Activated naive CD8-positive, alpha-beta T cell treated with anti-CD3 and anti-CD28 coated beads for 36 hours (primary cell): ENCODE results near the gene SLC6A3. TPM values are rescaled to one million over a fixed set of nuclear protein-coding genes. Genes with fewer than 3 reads are reported as not detected.
"Not testable (repeated sequence)": the region's sequence is repeated elsewhere in the genome, so short reads cannot be mapped to it uniquely, and the experiment has no call there.

Experiments
- DNase-seq: peaks from one replicate; pipeline ENCODE4 v3.0.0; 2021
- H3K27ac Mint-ChIP-seq: one replicate; pipeline ENCODE4 v1.8.0; 2022; ENCODE audit warnings: mild to moderate bottlenecking, moderate library complexity, mixed read lengths
- H3K27me3 Mint-ChIP-seq: one replicate; pipeline ENCODE4 v1.8.0; 2022; ENCODE audit warnings: mild to moderate bottlenecking, mixed read lengths
- H3K36me3 Mint-ChIP-seq: one replicate; pipeline ENCODE4 v1.8.0; 2021; ENCODE audit warnings: mild to moderate bottlenecking, mixed read lengths
- H3K4me1 Mint-ChIP-seq: one replicate; pipeline ENCODE4 v1.8.0; 2021; ENCODE audit warnings: mixed read lengths
- H3K4me3 Mint-ChIP-seq: one replicate; pipeline ENCODE4 v1.8.0; 2022; ENCODE audit warnings: mild to moderate bottlenecking, moderate library complexity, mixed read lengths
- H3K9me3 Mint-ChIP-seq: one replicate; pipeline ENCODE4 v1.8.0; 2022; ENCODE audit warnings: mixed read lengths
- total RNA-seq, 2 experiments: library from RNA; stranded (reverse); gene quantifications; one replicate each; pipeline ENCODE4 v1.2.3, GENCODE V29; 2021

SLC6A3 gene
- total RNA-seq, 2 experiments from 2014 or later: not detected

DNA sequence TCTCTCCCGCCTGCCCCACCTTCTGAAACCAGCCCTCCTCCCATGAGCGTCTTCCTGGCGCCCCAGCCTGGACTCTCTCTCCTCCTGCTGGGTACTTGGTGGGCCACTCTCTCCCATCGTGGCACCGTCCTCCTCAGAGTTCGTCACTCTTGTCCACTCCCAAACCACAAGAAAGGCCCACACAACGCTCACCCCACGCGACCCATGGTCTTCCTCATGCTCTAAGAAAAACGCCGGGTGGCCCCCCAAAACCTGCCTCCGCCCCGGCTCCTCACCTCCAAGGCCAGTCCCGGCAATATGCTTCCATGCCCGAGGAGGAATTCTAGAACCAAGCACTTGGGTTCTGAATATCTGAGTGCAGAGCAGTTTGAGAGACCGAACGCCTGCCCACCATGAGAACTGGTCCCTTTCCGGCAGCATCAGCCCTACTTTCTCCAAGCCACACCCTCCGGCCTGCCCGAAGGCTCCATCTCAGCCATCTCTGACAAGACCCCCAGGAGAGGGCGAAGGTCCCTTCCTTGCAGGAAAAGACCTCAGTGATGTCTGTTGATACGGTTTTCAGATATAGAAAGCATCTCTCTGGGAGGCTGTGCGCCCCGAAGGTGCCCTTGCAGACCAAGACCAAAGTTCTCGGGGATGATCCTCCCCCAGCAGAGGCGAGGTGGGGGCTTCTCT lies 15.0 kb downstream of the SLC6A3 start:
- no peak for DNase-seq
- Mint-ChIP-seq H3K4me1 (no peaks in the 10 kb centered on the region), H3K4me3 (no peak overlapping the region), H3K36me3 (peaks cover 2% of the 10 kb centered on the region), H3K9me3 (peaks cover 18% of the 10 kb centered on the region), H3K27me3 (no peaks in the 10 kb centered on the region), H3K27ac (no peak overlapping the region)

DNA sequence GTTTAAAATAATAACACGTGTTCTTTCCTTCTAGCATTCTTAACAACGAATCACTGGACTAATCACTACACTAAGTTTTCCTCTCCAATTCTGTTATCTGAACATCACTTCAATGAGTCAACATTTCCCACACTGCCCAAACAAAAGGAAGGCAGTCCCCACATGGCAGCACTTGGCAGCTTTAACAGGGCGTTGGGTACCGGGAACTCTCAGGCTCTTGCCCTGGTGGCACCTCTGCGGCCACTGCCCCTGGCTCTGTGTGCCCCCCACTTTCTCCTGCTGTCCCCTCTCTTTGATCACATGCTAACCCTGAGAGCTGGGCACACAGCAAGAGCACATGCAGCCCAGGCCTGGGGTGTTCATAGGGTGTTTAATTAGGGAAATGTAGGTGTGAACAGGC lies 15.7 kb downstream of the SLC6A3 start:
- no peak overlapping the region for H3K4me3 Mint-ChIP-seq
- peaks cover 18% of the 10 kb centered on the region for H3K9me3 Mint-ChIP-seq
- H3K36me3 Mint-ChIP-seq: peaks cover 4% of the 10 kb centered on the region
- H3K27ac Mint-ChIP-seq: no peak overlapping the region
- DNase-seq: no peak
- no peaks in the 10 kb centered on the region for H3K27me3 Mint-ChIP-seq
- H3K4me1 Mint-ChIP-seq: no peaks in the 10 kb centered on the region

GRCh38 chr5:1429066-1429465 lies 16.2 kb downstream of the SLC6A3 start:
- Mint-ChIP-seq H3K27ac (no peak overlapping the region), H3K4me3 (no peak overlapping the region), H3K4me1 (no peaks in the 10 kb centered on the region), H3K9me3 (peaks cover 18% of the 10 kb centered on the region), H3K27me3 (no peaks in the 10 kb centered on the region), H3K36me3 (peaks cover 4% of the 10 kb centered on the region)
- DNase-seq: no peak

DNA sequence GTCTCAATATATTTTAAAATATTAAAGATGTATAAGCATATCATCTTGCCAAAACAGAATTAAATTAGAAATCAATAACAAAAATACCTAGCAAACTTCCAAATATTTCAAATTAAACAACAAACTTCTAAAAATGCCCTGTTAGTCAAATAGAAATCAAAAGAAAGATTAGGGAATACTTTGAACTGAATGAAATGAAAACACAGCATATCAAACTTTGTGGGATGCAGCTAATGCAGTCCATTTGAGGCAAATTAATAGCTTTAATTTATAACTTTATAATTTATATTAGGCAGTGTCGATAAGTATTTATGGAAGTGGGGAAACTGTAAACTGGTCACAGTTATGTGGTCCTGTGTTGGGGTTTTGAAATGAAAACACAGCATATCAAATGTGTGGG lies 17.1 kb downstream of the SLC6A3 start:
- peaks cover 4% of the 10 kb centered on the region for H3K36me3 Mint-ChIP-seq
- DNase-seq: no peak
- H3K4me3 Mint-ChIP-seq: no peak overlapping the region
- no peaks in the 10 kb centered on the region for H3K4me1 Mint-ChIP-seq
- peaks cover 18% of the 10 kb centered on the region for H3K9me3 Mint-ChIP-seq
- H3K27ac Mint-ChIP-seq: no peak overlapping the region
- no peaks in the 10 kb centered on the region for H3K27me3 Mint-ChIP-seq

- Mint-ChIP-seq H3K27ac (no peak overlapping the region), H3K4me1 (no peaks in the 10 kb centered on the region), H3K9me3 (peaks cover 18% of the 10 kb centered on the region), H3K27me3 (no peaks in the 10 kb centered on the region), H3K4me3 (no peak overlapping the region), H3K36me3 (peaks cover 4% of the 10 kb centered on the region)
- no peak for DNase-seq
Observed at GRCh38 chr5:1424716-1425115, 20.5 kb downstream of the SLC6A3 start.

DNA sequence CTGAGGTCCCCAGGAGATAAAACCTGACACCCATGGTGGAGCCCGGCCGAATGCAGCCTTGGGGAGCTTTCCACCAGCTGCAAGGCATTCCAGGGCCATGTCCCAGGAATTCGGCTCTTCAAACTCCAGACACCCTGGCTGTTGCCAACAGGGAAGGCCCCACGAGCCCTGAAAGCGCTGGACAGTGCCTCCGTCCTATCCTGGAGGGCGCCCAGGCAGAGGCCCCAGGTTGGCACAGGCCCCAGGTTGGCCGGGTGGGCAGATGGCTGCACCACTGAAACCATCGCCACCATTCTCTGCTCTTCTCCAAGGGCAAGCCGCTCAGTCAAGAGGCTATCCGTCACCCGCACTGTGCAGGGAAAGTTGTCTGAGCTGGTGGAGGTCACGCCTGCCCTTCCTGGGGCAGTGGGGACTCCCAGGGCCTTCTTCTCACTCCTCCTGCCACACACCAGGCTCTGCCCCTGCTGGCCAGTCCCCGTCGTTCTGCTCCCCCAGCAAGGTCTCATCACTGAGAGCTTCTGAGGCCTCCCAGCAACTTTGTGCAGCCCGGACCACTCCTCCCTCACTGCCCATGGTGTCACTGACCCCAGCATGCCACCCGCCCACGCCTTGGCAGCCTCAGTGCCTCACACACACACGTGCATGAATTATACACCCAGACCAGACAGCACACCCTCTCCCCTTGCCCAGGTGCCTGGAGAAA lies 21.2 kb downstream of the SLC6A3 start:
- Mint-ChIP-seq H3K4me3 (no peak overlapping the region), H3K36me3 (peaks cover 2% of the 10 kb centered on the region), H3K27me3 (no peaks in the 10 kb centered on the region), H3K4me1 (no peaks in the 10 kb centered on the region), H3K9me3 (peaks cover 15% of the 10 kb centered on the region), H3K27ac (no peak overlapping the region)
- no peak for DNase-seq

- H3K27ac Mint-ChIP-seq, H3K36me3 Mint-ChIP-seq, H3K27me3 Mint-ChIP-seq, H3K9me3 Mint-ChIP-seq, H3K4me3 Mint-ChIP-seq, H3K4me1 Mint-ChIP-seq, DNase-seq: not testable (repeated sequence)
Observed at GRCh38 chr5:1422522-1422921, 22.7 kb downstream of the SLC6A3 start.

- DNase-seq: no peak
- H3K4me1 Mint-ChIP-seq: no peaks in the 10 kb centered on the region
- no peaks in the 10 kb centered on the region for H3K27me3 Mint-ChIP-seq
- H3K9me3 Mint-ChIP-seq: peaks cover 3% of the 10 kb centered on the region
- H3K36me3 Mint-ChIP-seq: peaks cover 2% of the 10 kb centered on the region
- no peak overlapping the region for H3K27ac Mint-ChIP-seq
- H3K4me3 Mint-ChIP-seq: no peak overlapping the region
Observed at GRCh38 chr5:1421521-1422341, 23.5 kb downstream of the SLC6A3 start.

DNA sequence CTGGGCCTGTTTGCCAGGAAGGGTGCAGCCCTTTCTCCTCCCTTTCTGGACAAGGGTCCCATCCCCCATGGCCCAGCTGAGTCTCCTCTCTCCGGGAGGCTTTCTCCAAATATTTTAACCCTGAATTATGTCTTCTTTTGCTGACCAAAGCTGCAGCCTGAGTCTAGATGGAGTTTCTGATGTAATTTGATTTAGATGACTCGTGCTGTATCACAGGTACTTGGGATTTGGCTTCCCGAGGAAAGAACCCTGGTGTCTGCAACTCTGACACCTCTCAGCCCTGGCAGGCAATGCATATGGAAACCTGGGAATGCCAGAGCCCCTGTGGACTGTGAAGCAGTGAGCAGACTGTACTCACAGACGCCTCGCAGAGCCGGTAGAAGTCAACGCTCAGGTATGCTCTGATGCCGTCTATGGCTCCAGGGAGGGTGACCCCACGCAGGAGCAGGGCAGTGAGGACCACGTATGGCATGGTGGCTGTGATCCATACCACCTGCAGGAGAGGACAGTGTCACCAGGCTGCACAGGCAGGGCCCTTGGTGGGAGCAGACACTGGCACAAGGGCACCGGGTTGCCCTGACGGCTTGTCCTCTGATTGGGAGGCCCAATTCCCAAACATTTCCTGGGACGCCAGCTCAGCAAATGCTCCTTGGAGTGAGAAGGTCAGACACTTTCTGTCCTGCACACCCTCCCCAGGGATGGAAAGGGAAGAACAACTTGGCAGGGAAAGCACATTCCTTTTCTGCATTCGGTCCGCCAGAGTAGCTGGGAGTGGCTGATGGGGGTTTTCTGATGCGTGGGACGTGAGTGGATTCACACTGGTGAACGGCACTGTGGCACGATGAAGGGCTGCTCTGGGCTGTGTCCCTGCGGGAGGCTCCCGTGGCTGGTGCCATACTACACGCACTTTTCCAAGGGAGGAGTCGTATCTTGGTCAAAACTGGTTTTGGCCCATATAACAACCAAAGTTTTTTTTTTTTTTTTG lies 24.7 kb downstream of the SLC6A3 start:
- H3K4me1 Mint-ChIP-seq: no peaks in the 10 kb centered on the region
- no peak overlapping the region for H3K27ac Mint-ChIP-seq
- H3K36me3 Mint-ChIP-seq: peaks cover 2% of the 10 kb centered on the region
- no peaks in the 10 kb centered on the region for H3K9me3 Mint-ChIP-seq
- H3K27me3 Mint-ChIP-seq: no peaks in the 10 kb centered on the region
- no peak overlapping the region for H3K4me3 Mint-ChIP-seq
- no peak for DNase-seq

DNA sequence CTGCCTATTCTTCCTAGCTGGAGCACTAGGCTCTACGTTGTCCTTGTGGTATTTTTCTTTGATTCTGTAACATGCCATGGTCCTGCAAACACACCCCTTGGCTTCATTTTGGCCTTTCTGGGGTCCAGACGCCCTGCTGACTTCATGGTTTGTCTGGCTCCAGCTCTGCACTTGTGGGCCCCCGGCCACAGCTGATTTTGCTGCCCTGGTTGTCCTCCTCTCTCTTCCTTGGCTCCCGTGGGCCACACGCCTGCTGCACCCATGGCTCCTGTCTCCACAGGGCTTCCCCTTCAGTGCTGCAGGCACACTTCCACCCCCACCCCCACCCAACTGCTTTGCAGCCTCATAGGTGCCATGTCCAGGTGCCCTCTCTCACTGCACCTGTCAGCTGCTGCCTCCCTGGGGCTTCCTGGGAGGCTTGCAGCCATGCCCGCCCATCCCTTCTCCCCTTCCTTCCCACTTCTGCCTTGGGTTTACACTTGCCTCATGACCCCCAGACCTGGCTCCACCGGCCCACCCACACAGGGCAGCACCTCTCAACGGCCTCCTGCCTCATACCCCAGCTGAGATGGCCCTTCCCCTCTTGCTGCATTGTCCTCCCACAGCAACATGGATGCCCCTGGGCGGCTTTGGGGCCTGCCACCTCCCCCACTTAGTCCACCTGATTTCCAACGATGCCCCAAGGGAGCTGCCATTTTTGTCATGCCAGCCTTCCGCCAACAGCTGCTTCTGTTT lies 25.6 kb downstream of the SLC6A3 start:
- Mint-ChIP-seq H3K27ac (no peak overlapping the region), H3K36me3 (no peaks in the 10 kb centered on the region), H3K9me3 (no peaks in the 10 kb centered on the region), H3K4me3 (no peak overlapping the region), H3K4me1 (no peaks in the 10 kb centered on the region), H3K27me3 (no peaks in the 10 kb centered on the region)
- DNase-seq: no peak

DNA sequence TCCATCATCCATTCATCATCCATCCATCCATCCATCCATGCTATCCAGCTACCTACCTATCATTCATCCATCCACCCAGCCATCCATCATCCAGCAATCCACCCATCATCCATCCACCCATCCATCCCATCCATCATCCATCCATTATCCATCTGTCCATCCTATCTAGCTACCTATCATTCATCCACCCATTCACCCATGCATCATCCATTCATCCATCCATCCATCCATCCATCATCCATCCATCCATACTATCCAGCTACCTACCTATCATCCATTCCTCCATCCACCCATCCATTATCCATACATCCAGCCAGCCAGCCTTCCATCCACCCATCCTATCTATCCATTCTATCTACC lies 26.3 kb downstream of the SLC6A3 start:
- no peak for DNase-seq
- Mint-ChIP-seq H3K36me3 (no peaks in the 10 kb centered on the region), H3K4me3 (no peak overlapping the region), H3K4me1 (no peaks in the 10 kb centered on the region), H3K27ac (no peak overlapping the region), H3K27me3 (no peaks in the 10 kb centered on the region), H3K9me3 (no peaks in the 10 kb centered on the region)

DNA sequence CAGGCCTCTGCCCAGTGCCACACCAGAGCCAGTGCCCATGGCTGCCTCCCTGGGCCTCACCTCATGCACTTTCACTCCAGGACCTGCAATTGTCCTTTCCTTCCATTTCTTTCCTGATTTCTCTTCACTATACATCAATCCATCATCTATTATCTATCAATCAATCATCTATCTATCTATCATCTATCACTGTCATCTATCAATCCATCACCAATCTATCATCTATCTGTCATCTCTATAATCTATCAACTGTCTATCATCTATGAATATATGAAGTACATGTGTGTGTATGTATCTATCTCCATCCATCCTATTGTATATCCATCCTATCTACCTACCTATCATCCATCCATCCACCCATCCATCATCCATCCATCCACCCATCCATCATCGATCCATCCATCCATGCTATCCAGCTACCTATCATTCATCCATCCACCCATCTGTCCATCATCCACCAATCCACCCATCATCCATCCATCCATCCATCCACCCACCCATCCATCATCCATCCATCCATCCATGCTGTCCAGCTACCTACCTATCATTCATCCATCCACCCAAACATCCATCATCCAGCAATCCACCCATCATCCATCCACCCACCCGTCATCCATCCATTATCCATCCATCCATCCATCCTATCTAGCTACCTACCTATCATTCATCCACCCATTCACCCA lies 26.9 kb downstream of the SLC6A3 start:
- DNase-seq: no peak

DNA sequence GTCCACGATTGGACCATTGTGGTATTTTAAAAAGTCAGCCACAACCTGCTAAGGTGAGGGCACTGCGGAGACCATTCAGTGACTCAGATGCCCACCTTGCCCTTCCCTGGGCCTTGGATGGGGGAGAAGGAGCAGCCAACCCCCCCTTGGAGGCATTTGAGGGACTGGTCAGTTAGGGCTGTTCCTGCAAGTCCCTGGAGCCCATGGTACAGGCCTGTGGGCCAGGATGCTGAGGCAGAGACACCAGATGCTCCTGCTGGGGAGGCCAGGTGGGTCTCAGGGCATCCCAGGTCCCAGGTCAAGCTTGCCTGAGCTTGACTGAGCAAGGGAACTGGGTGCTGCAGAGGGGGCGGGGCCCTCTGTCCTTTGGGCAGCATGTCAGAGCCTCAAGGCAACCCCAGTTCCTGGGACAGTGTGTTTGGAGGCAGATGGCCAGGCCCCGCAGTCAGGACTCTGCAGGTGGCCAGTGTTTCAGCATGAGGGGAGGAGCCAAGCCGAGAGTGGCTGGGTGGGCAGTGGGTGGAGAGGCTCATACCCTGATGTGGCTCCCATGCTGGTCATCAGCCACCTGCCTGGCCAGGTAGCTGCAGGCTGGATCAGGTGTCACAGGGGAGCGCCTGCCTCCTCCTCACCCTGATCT lies 27.5 kb downstream of the SLC6A3 start:
- Mint-ChIP-seq H3K36me3 (no peaks in the 10 kb centered on the region), H3K27me3 (no peaks in the 10 kb centered on the region), H3K27ac (no peak overlapping the region), H3K4me3 (no peak overlapping the region), H3K9me3 (no peaks in the 10 kb centered on the region), H3K4me1 (no peaks in the 10 kb centered on the region)
- no peak for DNase-seq

More for the DNA sequence above, 26.9 kb downstream of the SLC6A3 start:
- Mint-ChIP-seq H3K4me1 (no peaks in the 10 kb centered on the region), H3K36me3 (no peaks in the 10 kb centered on the region), H3K27me3 (no peaks in the 10 kb centered on the region), H3K27ac (no peak overlapping the region), H3K4me3 (no peak overlapping the region), H3K9me3 (no peaks in the 10 kb centered on the region)
